ENCODE results near the gene FPR2. TPM values are rescaled to one million over a fixed set of nuclear protein-coding genes. Genes with fewer than 3 reads are reported as not detected.

Gene FPR2
- total and polyA plus RNA-seq, 9 of the 15 experiments (the other 6 are each of a cell fraction or from before 2014, with no cell fraction given): 0.03 to 0.15 (median 0.07) TPM; not detected in 6

- TF ChIP-seq, protein P1, sequence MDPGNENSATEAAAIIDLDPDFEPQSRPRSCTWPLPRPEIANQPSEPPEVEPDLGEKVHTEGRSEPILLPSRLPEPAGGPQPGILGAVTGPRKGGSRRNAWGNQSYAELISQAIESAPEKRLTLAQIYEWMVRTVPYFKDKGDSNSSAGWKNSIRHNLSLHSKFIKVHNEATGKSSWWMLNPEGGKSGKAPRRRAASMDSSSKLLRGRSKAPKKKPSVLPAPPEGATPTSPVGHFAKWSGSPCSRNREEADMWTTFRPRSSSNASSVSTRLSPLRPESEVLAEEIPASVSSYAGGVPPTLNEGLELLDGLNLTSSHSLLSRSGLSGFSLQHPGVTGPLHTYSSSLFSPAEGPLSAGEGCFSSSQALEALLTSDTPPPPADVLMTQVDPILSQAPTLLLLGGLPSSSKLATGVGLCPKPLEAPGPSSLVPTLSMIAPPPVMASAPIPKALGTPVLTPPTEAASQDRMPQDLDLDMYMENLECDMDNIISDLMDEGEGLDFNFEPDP (CRISPR knock-in tag; IDR thresholded peaks at IDR 0.05): no peak
- TF ChIP-seq TOE1 (IDR thresholded peaks at IDR 0.05; ENCODE audit: borderline replicate concordance) (peak; percentile 36; the same call in 1 of the 2 replicates), TOE1 (CRISPR knock-in tag; IDR thresholded peaks at IDR 0.05; ENCODE audit: borderline replicate concordance, low read depth) (no peak), NR1H2 (CRISPR knock-in tag; IDR thresholded peaks at IDR 0.05) (no peak), RNF2 (IDR thresholded peaks at IDR 0.05) (0 out of 2 replicates have a peak, but pooled peaks have one; percentile 10), ZC3H4 (CRISPR knock-in tag; IDR thresholded peaks at IDR 0.05; ENCODE audit: borderline replicate concordance) (no peak), RAD51 (IDR thresholded peaks at IDR 0.05; ENCODE audit: borderline replicate concordance, low read depth) (peak; percentile 64; the same call in 1 of the 2 replicates), NCOA2 (IDR thresholded peaks at IDR 0.05; ENCODE audit: partially characterized antibody in 2 of 2) (no peak)
- TF ChIP-seq, protein P2, sequence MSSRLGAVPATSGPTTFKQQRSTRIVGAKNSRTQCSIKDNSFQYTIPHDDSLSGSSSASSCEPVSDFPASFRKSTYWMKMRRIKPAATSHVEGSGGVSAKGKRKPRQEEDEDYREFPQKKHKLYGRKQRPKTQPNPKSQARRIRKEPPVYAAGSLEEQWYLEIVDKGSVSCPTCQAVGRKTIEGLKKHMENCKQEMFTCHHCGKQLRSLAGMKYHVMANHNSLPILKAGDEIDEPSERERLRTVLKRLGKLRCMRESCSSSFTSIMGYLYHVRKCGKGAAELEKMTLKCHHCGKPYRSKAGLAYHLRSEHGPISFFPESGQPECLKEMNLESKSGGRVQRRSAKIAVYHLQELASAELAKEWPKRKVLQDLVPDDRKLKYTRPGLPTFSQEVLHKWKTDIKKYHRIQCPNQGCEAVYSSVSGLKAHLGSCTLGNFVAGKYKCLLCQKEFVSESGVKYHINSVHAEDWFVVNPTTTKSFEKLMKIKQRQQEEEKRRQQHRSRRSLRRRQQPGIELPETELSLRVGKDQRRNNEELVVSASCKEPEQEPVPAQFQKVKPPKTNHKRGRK (tag; IDR thresholded peaks at IDR 0.05): 0 out of 2 replicates have a peak, but pooled peaks have one; percentile 40
- TF ChIP-seq, protein P3, sequence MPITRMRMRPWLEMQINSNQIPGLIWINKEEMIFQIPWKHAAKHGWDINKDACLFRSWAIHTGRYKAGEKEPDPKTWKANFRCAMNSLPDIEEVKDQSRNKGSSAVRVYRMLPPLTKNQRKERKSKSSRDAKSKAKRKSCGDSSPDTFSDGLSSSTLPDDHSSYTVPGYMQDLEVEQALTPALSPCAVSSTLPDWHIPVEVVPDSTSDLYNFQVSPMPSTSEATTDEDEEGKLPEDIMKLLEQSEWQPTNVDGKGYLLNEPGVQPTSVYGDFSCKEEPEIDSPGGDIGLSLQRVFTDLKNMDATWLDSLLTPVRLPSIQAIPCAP (CRISPR knock-in tag; IDR thresholded peaks at IDR 0.05; ENCODE audit: borderline replicate concordance): no peak
Measured at GRCh38 chr19:51784109-51784785, 23.3 kb downstream of the FPR2 start (continued).

All from K562 (cell line).